Measurements from ENCODE around the gene FANCM. TPM values are rescaled to one million over a fixed set of nuclear protein-coding genes. Genes with fewer than 3 reads are reported as not detected.

Gene FANCM
- total and polyA plus RNA-seq, 9 of the 15 experiments (the other 6 are each of a cell fraction or from before 2014, with no cell fraction given) = 5.1 to 14.4 (median 6.2) TPM

- TF ChIP-seq TCF7L2 (IDR thresholded peaks at IDR 0.05; ENCODE audit: low read depth, low read length) (peak; percentile 86), NR2C2 (CRISPR knock-in tag; IDR thresholded peaks at IDR 0.05) (no peak), NR2C2 (tag; IDR thresholded peaks at IDR 0.05) (peak; percentile 89), CBX3 (IDR thresholded peaks at IDR 0.05; ENCODE audit: borderline replicate concordance in 1 of 2, low read length in 2 of 2) (no peak), ZNF316 (IDR thresholded peaks at IDR 0.05) (no peak), HNRNPL (IDR thresholded peaks at IDR 0.05; ENCODE audit: low read depth, low read length) (no peak)
- TF ChIP-seq, protein P1, sequence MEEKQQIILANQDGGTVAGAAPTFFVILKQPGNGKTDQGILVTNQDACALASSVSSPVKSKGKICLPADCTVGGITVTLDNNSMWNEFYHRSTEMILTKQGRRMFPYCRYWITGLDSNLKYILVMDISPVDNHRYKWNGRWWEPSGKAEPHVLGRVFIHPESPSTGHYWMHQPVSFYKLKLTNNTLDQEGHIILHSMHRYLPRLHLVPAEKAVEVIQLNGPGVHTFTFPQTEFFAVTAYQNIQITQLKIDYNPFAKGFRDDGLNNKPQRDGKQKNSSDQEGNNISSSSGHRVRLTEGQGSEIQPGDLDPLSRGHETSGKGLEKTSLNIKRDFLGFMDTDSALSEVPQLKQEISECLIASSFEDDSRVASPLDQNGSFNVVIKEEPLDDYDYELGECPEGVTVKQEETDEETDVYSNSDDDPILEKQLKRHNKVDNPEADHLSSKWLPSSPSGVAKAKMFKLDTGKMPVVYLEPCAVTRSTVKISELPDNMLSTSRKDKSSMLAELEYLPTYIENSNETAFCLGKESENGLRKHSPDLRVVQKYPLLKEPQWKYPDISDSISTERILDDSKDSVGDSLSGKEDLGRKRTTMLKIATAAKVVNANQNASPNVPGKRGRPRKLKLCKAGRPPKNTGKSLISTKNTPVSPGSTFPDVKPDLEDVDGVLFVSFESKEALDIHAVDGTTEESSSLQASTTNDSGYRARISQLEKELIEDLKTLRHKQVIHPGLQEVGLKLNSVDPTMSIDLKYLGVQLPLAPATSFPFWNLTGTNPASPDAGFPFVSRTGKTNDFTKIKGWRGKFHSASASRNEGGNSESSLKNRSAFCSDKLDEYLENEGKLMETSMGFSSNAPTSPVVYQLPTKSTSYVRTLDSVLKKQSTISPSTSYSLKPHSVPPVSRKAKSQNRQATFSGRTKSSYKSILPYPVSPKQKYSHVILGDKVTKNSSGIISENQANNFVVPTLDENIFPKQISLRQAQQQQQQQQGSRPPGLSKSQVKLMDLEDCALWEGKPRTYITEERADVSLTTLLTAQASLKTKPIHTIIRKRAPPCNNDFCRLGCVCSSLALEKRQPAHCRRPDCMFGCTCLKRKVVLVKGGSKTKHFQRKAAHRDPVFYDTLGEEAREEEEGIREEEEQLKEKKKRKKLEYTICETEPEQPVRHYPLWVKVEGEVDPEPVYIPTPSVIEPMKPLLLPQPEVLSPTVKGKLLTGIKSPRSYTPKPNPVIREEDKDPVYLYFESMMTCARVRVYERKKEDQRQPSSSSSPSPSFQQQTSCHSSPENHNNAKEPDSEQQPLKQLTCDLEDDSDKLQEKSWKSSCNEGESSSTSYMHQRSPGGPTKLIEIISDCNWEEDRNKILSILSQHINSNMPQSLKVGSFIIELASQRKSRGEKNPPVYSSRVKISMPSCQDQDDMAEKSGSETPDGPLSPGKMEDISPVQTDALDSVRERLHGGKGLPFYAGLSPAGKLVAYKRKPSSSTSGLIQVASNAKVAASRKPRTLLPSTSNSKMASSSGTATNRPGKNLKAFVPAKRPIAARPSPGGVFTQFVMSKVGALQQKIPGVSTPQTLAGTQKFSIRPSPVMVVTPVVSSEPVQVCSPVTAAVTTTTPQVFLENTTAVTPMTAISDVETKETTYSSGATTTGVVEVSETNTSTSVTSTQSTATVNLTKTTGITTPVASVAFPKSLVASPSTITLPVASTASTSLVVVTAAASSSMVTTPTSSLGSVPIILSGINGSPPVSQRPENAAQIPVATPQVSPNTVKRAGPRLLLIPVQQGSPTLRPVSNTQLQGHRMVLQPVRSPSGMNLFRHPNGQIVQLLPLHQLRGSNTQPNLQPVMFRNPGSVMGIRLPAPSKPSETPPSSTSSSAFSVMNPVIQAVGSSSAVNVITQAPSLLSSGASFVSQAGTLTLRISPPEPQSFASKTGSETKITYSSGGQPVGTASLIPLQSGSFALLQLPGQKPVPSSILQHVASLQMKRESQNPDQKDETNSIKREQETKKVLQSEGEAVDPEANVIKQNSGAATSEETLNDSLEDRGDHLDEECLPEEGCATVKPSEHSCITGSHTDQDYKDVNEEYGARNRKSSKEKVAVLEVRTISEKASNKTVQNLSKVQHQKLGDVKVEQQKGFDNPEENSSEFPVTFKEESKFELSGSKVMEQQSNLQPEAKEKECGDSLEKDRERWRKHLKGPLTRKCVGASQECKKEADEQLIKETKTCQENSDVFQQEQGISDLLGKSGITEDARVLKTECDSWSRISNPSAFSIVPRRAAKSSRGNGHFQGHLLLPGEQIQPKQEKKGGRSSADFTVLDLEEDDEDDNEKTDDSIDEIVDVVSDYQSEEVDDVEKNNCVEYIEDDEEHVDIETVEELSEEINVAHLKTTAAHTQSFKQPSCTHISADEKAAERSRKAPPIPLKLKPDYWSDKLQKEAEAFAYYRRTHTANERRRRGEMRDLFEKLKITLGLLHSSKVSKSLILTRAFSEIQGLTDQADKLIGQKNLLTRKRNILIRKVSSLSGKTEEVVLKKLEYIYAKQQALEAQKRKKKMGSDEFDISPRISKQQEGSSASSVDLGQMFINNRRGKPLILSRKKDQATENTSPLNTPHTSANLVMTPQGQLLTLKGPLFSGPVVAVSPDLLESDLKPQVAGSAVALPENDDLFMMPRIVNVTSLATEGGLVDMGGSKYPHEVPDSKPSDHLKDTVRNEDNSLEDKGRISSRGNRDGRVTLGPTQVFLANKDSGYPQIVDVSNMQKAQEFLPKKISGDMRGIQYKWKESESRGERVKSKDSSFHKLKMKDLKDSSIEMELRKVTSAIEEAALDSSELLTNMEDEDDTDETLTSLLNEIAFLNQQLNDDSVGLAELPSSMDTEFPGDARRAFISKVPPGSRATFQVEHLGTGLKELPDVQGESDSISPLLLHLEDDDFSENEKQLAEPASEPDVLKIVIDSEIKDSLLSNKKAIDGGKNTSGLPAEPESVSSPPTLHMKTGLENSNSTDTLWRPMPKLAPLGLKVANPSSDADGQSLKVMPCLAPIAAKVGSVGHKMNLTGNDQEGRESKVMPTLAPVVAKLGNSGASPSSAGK (IDR thresholded peaks at IDR 0.05) = no peak; the same call in 1 of the 2 replicates
- TF ChIP-seq, protein P2, sequence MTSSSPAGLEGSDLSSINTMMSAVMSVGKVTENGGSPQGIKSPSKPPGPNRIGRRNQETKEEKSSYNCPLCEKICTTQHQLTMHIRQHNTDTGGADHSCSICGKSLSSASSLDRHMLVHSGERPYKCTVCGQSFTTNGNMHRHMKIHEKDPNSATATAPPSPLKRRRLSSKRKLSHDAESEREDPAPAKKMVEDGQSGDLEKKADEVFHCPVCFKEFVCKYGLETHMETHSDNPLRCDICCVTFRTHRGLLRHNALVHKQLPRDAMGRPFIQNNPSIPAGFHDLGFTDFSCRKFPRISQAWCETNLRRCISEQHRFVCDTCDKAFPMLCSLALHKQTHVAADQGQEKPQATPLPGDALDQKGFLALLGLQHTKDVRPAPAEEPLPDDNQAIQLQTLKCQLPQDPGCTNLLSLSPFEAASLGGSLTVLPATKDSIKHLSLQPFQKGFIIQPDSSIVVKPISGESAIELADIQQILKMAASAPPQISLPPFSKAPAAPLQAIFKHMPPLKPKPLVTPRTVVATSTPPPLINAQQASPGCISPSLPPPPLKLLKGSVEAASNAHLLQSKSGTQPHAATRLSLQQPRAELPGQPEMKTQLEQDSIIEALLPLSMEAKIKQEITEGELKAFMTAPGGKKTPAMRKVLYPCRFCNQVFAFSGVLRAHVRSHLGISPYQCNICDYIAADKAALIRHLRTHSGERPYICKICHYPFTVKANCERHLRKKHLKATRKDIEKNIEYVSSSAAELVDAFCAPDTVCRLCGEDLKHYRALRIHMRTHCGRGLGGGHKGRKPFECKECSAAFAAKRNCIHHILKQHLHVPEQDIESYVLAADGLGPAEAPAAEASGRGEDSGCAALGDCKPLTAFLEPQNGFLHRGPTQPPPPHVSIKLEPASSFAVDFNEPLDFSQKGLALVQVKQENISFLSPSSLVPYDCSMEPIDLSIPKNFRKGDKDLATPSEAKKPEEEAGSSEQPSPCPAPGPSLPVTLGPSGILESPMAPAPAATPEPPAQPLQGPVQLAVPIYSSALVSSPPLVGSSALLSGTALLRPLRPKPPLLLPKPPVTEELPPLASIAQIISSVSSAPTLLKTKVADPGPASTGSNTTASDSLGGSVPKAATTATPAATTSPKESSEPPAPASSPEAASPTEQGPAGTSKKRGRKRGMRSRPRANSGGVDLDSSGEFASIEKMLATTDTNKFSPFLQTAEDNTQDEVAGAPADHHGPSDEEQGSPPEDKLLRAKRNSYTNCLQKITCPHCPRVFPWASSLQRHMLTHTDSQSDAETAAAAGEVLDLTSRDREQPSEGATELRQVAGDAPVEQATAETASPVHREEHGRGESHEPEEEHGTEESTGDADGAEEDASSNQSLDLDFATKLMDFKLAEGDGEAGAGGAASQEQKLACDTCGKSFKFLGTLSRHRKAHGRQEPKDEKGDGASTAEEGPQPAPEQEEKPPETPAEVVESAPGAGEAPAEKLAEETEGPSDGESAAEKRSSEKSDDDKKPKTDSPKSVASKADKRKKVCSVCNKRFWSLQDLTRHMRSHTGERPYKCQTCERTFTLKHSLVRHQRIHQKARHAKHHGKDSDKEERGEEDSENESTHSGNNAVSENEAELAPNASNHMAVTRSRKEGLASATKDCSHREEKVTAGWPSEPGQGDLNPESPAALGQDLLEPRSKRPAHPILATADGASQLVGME (CRISPR knock-in tag; IDR thresholded peaks at IDR 0.05) = no peak
These were observed 1.4 kb upstream of the FANCM start, which contains the start of gene FKBP3 (continued) for GRCh38 chr14:45134051-45134958.
